Measurements from ENCODE around the gene SLC51A.

SLC51A gene

GRCh38 chr3:196281962-196282361 lies 65.6 kb downstream of the SLC51A start:
- TF ChIP-seq POU2F2 (IDR thresholded peaks at IDR 0.05; ENCODE audit: low read depth, low read length), result no peak
- no peak for TF ChIP-seq POLR2A (IDR thresholded peaks at IDR 0.05; ENCODE audit: low read depth, low read length)
- no peak for TF ChIP-seq TAF1 (IDR thresholded peaks at IDR 0.05; ENCODE audit: low read depth, low read length)
- no peak for TF ChIP-seq POLR2AphosphoS5 (IDR thresholded peaks at IDR 0.05; ENCODE audit: low read depth, low read length)
- no peak for TF ChIP-seq PAX5 (IDR thresholded peaks at IDR 0.05; ENCODE audit: insufficient read depth, low read length, severe bottlenecking)
- TF ChIP-seq SPI1 (IDR thresholded peaks at IDR 0.05; ENCODE audit: low read depth, low read length), result no peak
- peak; percentile 9 for FAIRE-seq
- no peak for DNase-seq (ENCODE audit: insufficient read length, low spot score)
